ENCODE results near the gene ZNF689.

- TF ChIP-seq CTCF (conservative IDR thresholded peaks at IDR 0.05 in 1 of 2, IDR thresholded peaks at IDR 0.05 in 1 of 2; ENCODE audit: low read depth in 1 of 2, low read length in 2 of 2) (no peak), EZH2 (IDR thresholded peaks at IDR 0.05; ENCODE audit: low read length, missing control alignments) (no peak)
Observed at GRCh38 chr16:30566531-30566930, 43.7 kb downstream of the ZNF689 start.

All from fibroblast of lung (primary cell).